ENCODE data around the gene GGA3.
"Not testable (repeated sequence)": the region's sequence is repeated elsewhere in the genome, so short reads cannot be mapped to it uniquely, and the experiment has no call there.

Gene GGA3

GRCh38 chr17:75261336-75262111 is at the start of gene GGA3, which contains the start of gene MRPS7:
TSS of gene GGA3 (minus strand) at chr17:75261606. CDS start at chr17:75261587, 19 bp downstream.
TSS of gene MRPS7 (plus strand) at chr17:75261879. CDS start at chr17:75261901, 22 bp downstream.
- in situ Hi-C loops (cut with HindIII; ENCODE audit: low pct_ligation_motif_present, low pct_unique_long_range_greater_than_20kb, low sequenced_read_pairs), result no loop called here

GRCh38 chr17:75308732-75309629 is 47.6 kb upstream of the GGA3 start:
- no peak for DNase-seq
- in situ Hi-C loops (cut with HindIII; ENCODE audit: low pct_ligation_motif_present, low pct_unique_long_range_greater_than_20kb, low sequenced_read_pairs), result no loop called here

More at GRCh38 chr17:75261336-75262111, at the start of gene GGA3, which contains the start of gene MRPS7:
- peak; percentile 96 for DNase-seq

- in situ Hi-C loops (cut with HindIII; ENCODE audit: low pct_ligation_motif_present, low pct_unique_long_range_greater_than_20kb, low sequenced_read_pairs), result no loop called here
- DNase-seq, result no peak
These were observed 46.7 kb upstream of the GGA3 start for GRCh38 chr17:75307957-75308731.

GRCh38 chr17:75301502-75302206 is 40.2 kb upstream of the GGA3 start:
- DNase-seq, result no peak
- in situ Hi-C loops (cut with HindIII; ENCODE audit: low pct_ligation_motif_present, low pct_unique_long_range_greater_than_20kb, low sequenced_read_pairs), result no loop called here

- in situ Hi-C loops (cut with HindIII; ENCODE audit: low pct_ligation_motif_present, low pct_unique_long_range_greater_than_20kb, low sequenced_read_pairs), result no loop called here
- DNase-seq, result no peak
These were observed 39.6 kb upstream of the GGA3 start for GRCh38 chr17:75301049-75301448.

GRCh38 chr17:75300280-75300679 is 38.9 kb upstream of the GGA3 start:
- DNase-seq, result no peak
- in situ Hi-C loops (cut with HindIII; ENCODE audit: low pct_ligation_motif_present, low pct_unique_long_range_greater_than_20kb, low sequenced_read_pairs), result no loop called here

GRCh38 chr17:75295201-75296158 is 34.1 kb upstream of the GGA3 start:
- in situ Hi-C loops (cut with HindIII; ENCODE audit: low pct_ligation_motif_present, low pct_unique_long_range_greater_than_20kb, low sequenced_read_pairs), result no loop called here

GRCh38 chr17:75292810-75293448 is 31.5 kb upstream of the GGA3 start:
- DNase-seq; in situ Hi-C loops (cut with HindIII; ENCODE audit: low pct_ligation_motif_present, low pct_unique_long_range_greater_than_20kb, low sequenced_read_pairs): not testable (repeated sequence)

More at GRCh38 chr17:75295201-75296158, 34.1 kb upstream of the GGA3 start:
- no peak for DNase-seq

- in situ Hi-C loops (cut with HindIII; ENCODE audit: low pct_ligation_motif_present, low pct_unique_long_range_greater_than_20kb, low sequenced_read_pairs), result no loop called here
- peak; percentile 65 for DNase-seq
These were observed 28.5 kb upstream of the GGA3 start for GRCh38 chr17:75289832-75290337.

- DNase-seq, result peak; percentile 99
- in situ Hi-C loops (cut with HindIII; ENCODE audit: low pct_ligation_motif_present, low pct_unique_long_range_greater_than_20kb, low sequenced_read_pairs), result no loop called here
These were observed 27.9 kb upstream of the GGA3 start, which contains the start of gene SLC25A19 for GRCh38 chr17:75289115-75289831. TSS of gene SLC25A19 (minus strand) at chr17:75289433. CDS start at chr17:75286764, 2,669 bp downstream.

- peak; percentile 37 for DNase-seq
These were observed 27.3 kb upstream of the GGA3 start for GRCh38 chr17:75288770-75289114.

GRCh38 chr17:75288359-75288758 is 27.0 kb upstream of the GGA3 start:
- no peak for DNase-seq
- in situ Hi-C loops (cut with HindIII; ENCODE audit: low pct_ligation_motif_present, low pct_unique_long_range_greater_than_20kb, low sequenced_read_pairs), result no loop called here

More at GRCh38 chr17:75288770-75289114, 27.3 kb upstream of the GGA3 start:
- in situ Hi-C loops (cut with HindIII; ENCODE audit: low pct_ligation_motif_present, low pct_unique_long_range_greater_than_20kb, low sequenced_read_pairs), result no loop called here

GRCh38 chr17:75287221-75287620 is 25.8 kb upstream of the GGA3 start:
- in situ Hi-C loops (cut with HindIII; ENCODE audit: low pct_ligation_motif_present, low pct_unique_long_range_greater_than_20kb, low sequenced_read_pairs), result no loop called here
- DNase-seq, result no peak

GRCh38 chr17:75285123-75285522 is 23.7 kb upstream of the GGA3 start:
- DNase-seq, result no peak
- in situ Hi-C loops (cut with HindIII; ENCODE audit: low pct_ligation_motif_present, low pct_unique_long_range_greater_than_20kb, low sequenced_read_pairs), result no loop called here

GRCh38 chr17:75280189-75280588 is 18.8 kb upstream of the GGA3 start:
- DNase-seq; in situ Hi-C loops (cut with HindIII; ENCODE audit: low pct_ligation_motif_present, low pct_unique_long_range_greater_than_20kb, low sequenced_read_pairs): not testable (repeated sequence)

GRCh38 chr17:75277664-75278071 is 16.3 kb upstream of the GGA3 start:
- no peak for DNase-seq
- in situ Hi-C loops (cut with HindIII; ENCODE audit: low pct_ligation_motif_present, low pct_unique_long_range_greater_than_20kb, low sequenced_read_pairs), result no loop called here
